Choroid plexus epithelial cell (primary cell): ENCODE data around the gene FMO2.

Experiments used
- DNase-seq: peaks from one replicate; pipeline ENCODE4 v3.0.0-alpha.2; 2010; ENCODE audit warnings: low read depth
- H3K4me3 ChIP-seq: 2 replicates; pipeline ENCODE4 v1.5.1; 2011; ENCODE audit warnings: low read depth, mild to moderate bottlenecking, control low read depth, low read length, moderate library complexity
- TF ChIP-seq, protein P1 (sequence below): conservative IDR thresholded peaks from 2 replicates; pipeline ENCODE4 v1.5.1; 2011; ENCODE audit warnings: low read depth, mild to moderate bottlenecking, control low read depth, inconsistent platforms, low read length, moderate library complexity

Gene FMO2, protein sequence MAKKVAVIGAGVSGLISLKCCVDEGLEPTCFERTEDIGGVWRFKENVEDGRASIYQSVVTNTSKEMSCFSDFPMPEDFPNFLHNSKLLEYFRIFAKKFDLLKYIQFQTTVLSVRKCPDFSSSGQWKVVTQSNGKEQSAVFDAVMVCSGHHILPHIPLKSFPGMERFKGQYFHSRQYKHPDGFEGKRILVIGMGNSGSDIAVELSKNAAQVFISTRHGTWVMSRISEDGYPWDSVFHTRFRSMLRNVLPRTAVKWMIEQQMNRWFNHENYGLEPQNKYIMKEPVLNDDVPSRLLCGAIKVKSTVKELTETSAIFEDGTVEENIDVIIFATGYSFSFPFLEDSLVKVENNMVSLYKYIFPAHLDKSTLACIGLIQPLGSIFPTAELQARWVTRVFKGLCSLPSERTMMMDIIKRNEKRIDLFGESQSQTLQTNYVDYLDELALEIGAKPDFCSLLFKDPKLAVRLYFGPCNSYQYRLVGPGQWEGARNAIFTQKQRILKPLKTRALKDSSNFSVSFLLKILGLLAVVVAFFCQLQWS

DNA sequence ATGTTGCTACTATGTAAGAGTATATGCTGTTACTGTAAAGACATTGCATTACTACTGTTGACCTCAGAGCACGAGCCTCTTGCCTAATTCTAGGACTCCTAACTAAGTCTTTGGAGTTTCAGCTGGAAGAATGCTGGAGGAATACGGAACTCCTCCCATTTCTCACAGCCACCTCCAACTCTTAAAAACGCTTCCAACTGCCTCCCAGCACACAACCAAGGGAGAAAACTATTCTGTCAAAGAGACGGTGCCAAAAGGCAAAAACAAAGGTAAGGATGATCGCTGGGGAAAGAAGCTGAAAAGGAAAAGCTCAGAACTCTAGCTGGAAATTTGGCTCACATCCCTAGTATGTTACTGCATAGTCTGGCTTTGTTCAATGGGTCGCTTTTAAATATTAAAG is at the start of gene FMO2:
Gene FMO2, plus strand, starts transcription at position 210 of the 400 bp plus-strand sequence. CDS start 414 bp downstream, outside the sequence.
- no peak for DNase-seq
- no peak within 1 kb of the TSS for H3K4me3 ChIP-seq
- TF ChIP-seq, protein P1, sequence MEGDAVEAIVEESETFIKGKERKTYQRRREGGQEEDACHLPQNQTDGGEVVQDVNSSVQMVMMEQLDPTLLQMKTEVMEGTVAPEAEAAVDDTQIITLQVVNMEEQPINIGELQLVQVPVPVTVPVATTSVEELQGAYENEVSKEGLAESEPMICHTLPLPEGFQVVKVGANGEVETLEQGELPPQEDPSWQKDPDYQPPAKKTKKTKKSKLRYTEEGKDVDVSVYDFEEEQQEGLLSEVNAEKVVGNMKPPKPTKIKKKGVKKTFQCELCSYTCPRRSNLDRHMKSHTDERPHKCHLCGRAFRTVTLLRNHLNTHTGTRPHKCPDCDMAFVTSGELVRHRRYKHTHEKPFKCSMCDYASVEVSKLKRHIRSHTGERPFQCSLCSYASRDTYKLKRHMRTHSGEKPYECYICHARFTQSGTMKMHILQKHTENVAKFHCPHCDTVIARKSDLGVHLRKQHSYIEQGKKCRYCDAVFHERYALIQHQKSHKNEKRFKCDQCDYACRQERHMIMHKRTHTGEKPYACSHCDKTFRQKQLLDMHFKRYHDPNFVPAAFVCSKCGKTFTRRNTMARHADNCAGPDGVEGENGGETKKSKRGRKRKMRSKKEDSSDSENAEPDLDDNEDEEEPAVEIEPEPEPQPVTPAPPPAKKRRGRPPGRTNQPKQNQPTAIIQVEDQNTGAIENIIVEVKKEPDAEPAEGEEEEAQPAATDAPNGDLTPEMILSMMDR: no peak

DNA sequence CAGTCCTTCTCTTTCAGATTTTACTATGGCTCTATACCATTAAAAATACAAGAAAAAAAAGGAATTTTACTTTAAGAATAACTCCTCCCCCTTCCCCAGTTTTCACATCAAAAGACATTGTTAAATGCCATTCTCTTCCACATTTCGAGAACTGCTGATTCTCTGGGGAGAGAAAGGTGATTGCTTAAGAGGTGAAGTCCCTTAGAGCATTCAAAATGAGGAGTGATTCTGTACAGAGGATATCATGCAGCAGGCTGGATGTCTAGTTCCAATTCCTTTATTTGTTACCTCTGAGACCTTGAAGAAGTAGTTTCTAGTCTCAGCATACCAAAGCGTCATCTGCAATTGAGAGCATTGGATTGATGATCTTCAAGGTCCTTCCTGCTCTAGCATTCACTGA is 47.5 kb upstream of the FMO2 start:
- no peak overlapping the region for H3K4me3 ChIP-seq
- TF ChIP-seq, protein P1: no peak
- peak; percentile 13 for DNase-seq

DNA sequence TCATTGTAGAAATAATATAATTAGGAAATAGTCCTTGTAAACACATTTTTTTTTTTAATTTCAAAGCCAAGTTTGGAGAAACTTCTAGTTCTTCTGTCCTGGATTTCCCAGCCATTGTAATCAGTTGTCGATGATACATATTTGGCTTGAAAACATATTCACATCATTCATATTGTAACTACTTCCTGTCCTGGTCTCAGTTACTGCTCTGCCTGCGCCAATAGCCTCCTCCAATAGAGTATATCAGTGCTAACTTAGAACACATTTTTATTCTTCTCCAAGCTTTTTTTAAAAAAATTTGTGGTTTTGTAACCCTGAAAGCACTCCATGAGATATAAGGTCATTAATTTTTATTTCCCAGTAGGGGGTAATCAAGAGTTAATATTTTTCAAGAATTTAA is 46.1 kb upstream of the FMO2 start:
- TF ChIP-seq, protein P1: no peak

DNA sequence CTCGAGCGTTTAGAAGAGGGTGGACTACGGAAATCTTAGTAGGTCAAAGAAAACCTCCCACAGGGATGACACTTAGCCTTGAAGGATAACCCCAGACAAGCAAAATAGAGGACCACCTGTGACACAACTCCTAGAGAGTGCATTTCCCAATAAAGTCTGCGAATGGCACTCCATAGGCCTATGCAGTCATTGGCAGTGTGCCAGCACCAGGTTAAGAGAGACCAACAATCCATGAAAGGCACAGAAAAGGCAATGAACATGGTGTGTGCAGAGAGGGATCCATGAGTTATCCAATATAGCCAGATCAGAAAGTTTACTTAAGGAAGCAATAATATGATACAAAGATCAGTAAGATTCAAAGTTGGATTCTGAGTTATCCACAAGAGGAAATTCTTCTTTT is 45.2 kb upstream of the FMO2 start:
- no peak overlapping the region for H3K4me3 ChIP-seq
- TF ChIP-seq, protein P1: no peak
- DNase-seq: no peak

More for the DNA sequence above, 46.1 kb upstream of the FMO2 start:
- no peak for DNase-seq
- H3K4me3 ChIP-seq: no peak overlapping the region

DNA sequence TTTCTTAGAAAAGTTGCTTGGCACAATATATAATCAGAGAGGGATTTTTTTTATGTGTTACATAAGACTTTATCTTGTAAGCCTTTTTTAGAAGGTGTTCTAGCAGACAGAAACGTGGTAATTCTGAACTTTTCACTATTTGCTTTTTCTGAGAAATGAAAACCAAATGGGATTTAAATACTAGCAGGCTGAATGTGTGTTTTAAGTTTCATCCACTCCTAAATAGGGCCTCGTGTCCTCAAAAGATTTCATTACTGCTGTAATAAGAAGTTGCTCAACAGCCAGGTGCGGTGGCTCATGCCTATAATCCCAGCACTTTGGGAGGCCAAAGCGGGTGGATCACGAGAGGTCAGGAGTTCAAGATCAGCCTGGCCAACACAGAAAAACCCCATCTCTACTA is 44.7 kb upstream of the FMO2 start:
- H3K4me3 ChIP-seq: no peak overlapping the region
- TF ChIP-seq, protein P1: no peak
- DNase-seq: peak; percentile 7

DNA sequence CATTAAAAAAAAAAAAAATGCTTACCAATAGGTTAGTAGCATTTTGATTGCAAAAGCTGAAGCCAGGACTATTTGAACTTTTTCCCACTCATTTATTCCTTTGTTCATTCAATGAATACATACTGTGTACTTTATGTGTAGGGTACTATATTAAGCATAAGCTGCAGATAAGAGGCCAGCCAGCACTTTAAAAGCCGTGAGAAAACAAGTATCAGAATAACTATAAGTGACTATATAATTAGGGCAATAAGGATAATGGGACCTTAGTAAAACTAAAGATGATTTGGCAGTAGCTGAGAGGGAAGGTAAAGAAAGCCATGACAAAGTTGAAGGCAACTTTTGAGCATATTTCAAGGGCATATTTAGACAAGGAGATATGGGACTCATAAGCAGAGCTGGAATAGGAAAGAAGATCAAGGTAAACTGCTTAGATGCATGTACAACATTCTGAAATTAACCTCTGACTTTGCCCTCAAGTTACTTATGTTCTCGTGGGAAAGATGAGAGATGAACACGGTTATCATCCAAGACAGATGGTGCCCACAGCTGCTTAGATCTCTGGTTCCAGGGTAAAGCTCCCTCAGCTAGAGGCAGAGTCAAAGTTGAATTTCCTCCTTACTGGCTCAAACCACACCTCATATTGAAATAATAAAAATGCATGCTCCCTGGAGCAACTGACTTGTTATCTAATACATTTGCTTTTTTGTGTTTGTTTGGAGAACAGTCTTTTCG is 44.0 kb upstream of the FMO2 start:
- H3K4me3 ChIP-seq: no peak overlapping the region
- DNase-seq: peak; percentile 10
- TF ChIP-seq, protein P1: no peak
